HT-29 (cell line): ENCODE results near the gene CEP170B. TPM values are rescaled to one million over a fixed set of nuclear protein-coding genes. Genes with fewer than 3 reads are reported as not detected.
A peak's percentile ranks its signal among the peaks of the same experiment; 100 is the strongest.
"Not testable (repeated sequence)": the region's sequence is repeated elsewhere in the genome, so short reads cannot be mapped to it uniquely, and the experiment has no call there.

Experiments used
- DNase-seq: peaks from one replicate; pipeline ENCODE4 v3.0.0-alpha.2; 2015; ENCODE audit warnings: low spot score
- total RNA-seq: library from RNA; depleted of rRNA; stranded (reverse); fragments of >200 nt; shearing (Covaris generic); gene quantifications from 2 replicates; pipeline ENCODE4 v1.2.3, GENCODE V29; 2014

CEP170B gene
- total RNA-seq, 1 experiment from 2014 or later, result 78.1 TPM

GRCh38 chr14:104877806-104878550 lies 12.9 kb downstream of the CEP170B start:
- DNase-seq, result no peak

GRCh38 chr14:104878582-104878981 lies 13.5 kb downstream of the CEP170B start:
- no peak for DNase-seq

GRCh38 chr14:104879201-104879982 lies 14.3 kb downstream of the CEP170B start:
- DNase-seq, result no peak

- DNase-seq, result no peak
These were observed 15.0 kb downstream of the CEP170B start for GRCh38 chr14:104879983-104880565.

- DNase-seq, result no peak
These were observed 15.6 kb downstream of the CEP170B start for GRCh38 chr14:104880584-104881210.

GRCh38 chr14:104881369-104881979 lies 16.4 kb downstream of the CEP170B start:
- DNase-seq, result no peak

- peak; percentile 82 for DNase-seq
These were observed 17.4 kb downstream of the CEP170B start for GRCh38 chr14:104882325-104882973.

GRCh38 chr14:104882991-104883660 lies 18.1 kb downstream of the CEP170B start:
- DNase-seq, result no peak

- no peak for DNase-seq
These were observed 18.8 kb downstream of the CEP170B start for GRCh38 chr14:104883681-104884361.

- DNase-seq, result not testable (repeated sequence)
These were observed 19.3 kb downstream of the CEP170B start for GRCh38 chr14:104884381-104884780.

GRCh38 chr14:104885031-104885972 lies 20.2 kb downstream of the CEP170B start:
- DNase-seq, result no peak

GRCh38 chr14:104885973-104886689 lies 21.1 kb downstream of the CEP170B start:
- DNase-seq, result no peak

- no peak for DNase-seq
These were observed 21.9 kb downstream of the CEP170B start for GRCh38 chr14:104886690-104887622.

GRCh38 chr14:104887623-104888488 lies 22.8 kb downstream of the CEP170B start:
- DNase-seq, result no peak

GRCh38 chr14:104888489-104889374 lies 23.7 kb downstream of the CEP170B start:
- DNase-seq, result no peak
